DMS 273 treated with DMSO at 0.1 percent for 48 hours (cell line): Measurements from ENCODE around the gene PDXK.

Experiments
- DNase-seq: peaks from one replicate; lab custom pipeline; 2025; lab: John Stamatoyannopoulos, UW

The PDXK gene

GRCh38 chr21:43723648-43724047 is 4.7 kb downstream of the PDXK start:
- DNase-seq, result no peak

GRCh38 chr21:43726686-43727518 is 8.0 kb downstream of the PDXK start:
- DNase-seq, result no peak

GRCh38 chr21:43727519-43728153 is 8.7 kb downstream of the PDXK start:
- DNase-seq, result peak; percentile 24

- DNase-seq, result no peak
These were observed 9.2 kb downstream of the PDXK start for GRCh38 chr21:43728154-43728466.

GRCh38 chr21:43728467-43729390 is 9.8 kb downstream of the PDXK start:
- DNase-seq, result no peak

- no peak for DNase-seq
These were observed 12.5 kb downstream of the PDXK start for GRCh38 chr21:43731476-43731875.

- DNase-seq, result no peak
These were observed 13.2 kb downstream of the PDXK start for GRCh38 chr21:43731891-43732711.

- no peak for DNase-seq
These were observed 14.1 kb downstream of the PDXK start for GRCh38 chr21:43733060-43733459.

GRCh38 chr21:43733529-43734071 is 14.7 kb downstream of the PDXK start:
- DNase-seq, result no peak

GRCh38 chr21:43734131-43734927 is 15.4 kb downstream of the PDXK start:
- DNase-seq, result no peak

- DNase-seq, result no peak
These were observed 15.9 kb downstream of the PDXK start for GRCh38 chr21:43734928-43735229.

- no peak for DNase-seq
These were observed 16.5 kb downstream of the PDXK start for GRCh38 chr21:43735236-43736091.

- DNase-seq, result no peak
These were observed 17.4 kb downstream of the PDXK start for GRCh38 chr21:43736224-43736883.

GRCh38 chr21:43737158-43737950 is 18.4 kb downstream of the PDXK start:
- no peak for DNase-seq

- DNase-seq, result no peak
These were observed 20.9 kb downstream of the PDXK start for GRCh38 chr21:43739621-43740435.

- no peak for DNase-seq
These were observed 21.7 kb downstream of the PDXK start for GRCh38 chr21:43740497-43741156.
